ENCODE data around the gene DYNLT1.
A peak's percentile ranks its signal among the peaks of the same experiment; 100 is the strongest.
"Not testable (repeated sequence)": the region's sequence is repeated elsewhere in the genome, so short reads cannot be mapped to it uniquely, and the experiment has no call there.

DYNLT1 gene

DNA sequence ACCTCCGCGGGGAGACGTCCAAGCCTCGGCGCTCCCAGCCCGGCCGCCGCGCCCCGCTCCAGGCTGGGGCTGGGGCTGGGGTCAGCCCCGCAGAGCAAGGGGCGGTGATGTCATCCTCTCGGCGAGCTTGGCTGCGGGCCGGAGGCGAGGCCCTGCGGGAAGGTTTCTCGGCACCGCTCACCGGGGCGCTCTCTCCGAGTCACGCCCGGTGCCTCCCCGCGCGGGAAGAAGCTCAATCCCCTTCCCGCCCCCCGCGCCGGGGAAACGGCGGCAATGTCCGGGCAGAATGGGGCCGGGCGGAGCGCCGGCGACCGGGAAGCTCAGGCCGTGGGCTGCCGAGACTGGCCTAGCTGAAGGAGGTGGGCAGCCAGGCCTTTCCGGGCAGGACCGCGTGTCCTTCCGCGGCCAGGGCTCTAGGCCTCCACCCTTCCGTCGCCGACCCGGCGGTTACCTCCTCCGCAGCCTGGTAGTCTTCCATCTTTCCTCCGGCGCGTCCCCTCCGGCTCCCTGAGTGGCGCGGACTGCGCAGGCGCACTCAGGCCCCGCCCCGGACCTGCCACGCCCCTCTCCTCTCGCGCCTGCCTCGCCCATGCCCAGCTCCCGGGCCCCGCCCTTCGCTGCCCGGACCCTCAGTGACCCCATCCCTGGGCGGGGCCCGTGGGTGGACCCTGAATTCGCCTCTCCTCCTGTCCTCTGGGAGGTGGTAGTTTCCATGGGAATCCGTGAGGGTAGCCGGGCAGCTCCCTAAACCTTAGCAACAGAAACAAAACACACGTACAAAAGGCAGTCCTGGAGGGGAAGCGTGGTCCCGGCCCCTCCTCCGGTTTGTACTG is at the start of gene DYNLT1:
DYNLT1 (minus strand) TSS at position 513 of the 833 bp plus-strand sequence; CDS start at position 478, 35 bp downstream.
- DNase-seq (ENCODE audit: low read depth, low spot score), result peak; percentile 98

DNA sequence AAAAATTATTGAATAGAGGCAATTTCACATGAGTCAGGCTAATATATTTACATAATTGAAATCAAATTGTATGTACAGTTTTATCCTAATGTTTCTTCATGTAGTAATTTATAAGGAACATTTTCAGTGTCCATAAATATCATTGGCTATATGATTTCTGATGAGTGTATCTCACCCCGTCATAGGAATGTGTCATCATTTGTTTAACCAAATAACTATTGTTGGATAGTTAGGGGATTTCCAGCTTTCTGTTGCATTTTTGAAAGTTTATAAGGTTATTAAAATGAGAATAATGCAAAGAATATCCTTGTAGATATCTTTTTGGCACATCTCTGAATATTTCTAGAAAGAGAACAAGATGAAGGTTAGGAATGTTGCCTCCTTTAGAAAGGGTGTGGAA is 44.3 kb upstream of the DYNLT1 start:
- no peak for DNase-seq (ENCODE audit: low read depth, low spot score)

DNA sequence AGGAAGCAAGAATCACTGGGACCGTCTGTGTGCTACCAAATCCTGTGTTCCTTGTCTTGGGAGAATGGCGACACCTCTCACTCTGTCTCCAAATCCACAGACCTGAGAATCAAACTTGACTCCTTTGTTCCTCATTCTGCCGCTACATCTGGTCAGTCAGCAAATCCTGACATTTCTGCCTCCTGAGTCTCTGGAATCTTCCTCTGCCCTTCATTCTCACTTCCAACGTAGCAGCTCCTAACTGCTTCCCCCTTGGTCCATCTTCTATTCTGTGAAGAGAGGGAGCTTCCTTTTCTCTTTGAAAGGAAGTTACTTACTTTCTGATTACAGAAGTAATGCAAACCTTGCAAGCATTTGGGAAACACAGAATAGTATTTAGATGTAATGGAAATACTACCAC is 43.0 kb upstream of the DYNLT1 start:
- no peak for DNase-seq (ENCODE audit: low read depth, low spot score)

DNA sequence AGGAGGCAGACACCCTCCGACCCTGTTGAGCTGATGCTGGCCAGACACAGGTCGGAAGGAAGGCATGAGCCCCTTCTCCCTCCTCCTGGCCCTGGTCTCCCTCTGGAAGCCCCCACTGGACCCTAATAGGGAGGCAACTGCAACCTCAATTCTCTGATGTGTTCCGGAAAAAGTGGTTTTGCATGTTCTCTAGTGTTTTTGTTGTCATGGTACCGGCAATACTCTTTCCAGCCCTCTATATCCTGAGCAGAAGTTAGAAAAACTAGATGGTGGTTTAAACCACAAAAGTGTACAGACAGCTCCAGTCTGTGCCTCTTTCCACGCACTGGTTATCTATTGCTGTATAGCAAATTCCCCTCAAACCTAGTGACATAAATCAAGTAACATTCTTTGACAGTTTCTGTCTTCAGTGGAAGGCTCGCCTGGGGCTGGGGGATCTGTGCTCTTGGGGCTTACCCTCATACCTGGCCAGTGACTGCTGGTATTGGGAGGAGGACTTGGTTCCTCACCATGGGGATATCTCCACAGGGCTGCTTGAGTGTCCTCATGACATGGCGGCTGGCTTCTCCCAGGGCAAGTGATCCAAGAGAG is 42.3 kb upstream of the DYNLT1 start:
- DNase-seq (ENCODE audit: low read depth, low spot score), result no peak

DNA sequence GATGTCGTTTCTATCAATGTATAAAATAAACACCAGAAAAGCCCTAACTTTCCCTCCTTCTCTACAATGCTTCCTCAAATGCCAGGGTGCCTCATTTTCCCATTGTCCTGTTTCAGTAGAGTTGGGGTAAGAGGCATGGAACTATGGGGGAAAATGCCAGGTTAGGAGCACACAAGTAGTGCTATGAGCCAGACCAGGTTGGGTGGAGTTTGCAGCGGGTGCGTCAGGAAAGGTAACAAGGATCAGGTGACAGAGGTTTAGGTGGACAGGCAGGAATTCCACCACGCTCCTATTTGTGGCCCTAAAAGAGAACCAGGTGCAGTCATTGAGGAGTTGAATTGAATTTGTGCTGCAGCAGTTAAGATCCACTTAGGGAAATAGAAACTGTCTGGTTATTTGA is 41.8 kb upstream of the DYNLT1 start:
- no peak for DNase-seq (ENCODE audit: low read depth, low spot score)

DNA sequence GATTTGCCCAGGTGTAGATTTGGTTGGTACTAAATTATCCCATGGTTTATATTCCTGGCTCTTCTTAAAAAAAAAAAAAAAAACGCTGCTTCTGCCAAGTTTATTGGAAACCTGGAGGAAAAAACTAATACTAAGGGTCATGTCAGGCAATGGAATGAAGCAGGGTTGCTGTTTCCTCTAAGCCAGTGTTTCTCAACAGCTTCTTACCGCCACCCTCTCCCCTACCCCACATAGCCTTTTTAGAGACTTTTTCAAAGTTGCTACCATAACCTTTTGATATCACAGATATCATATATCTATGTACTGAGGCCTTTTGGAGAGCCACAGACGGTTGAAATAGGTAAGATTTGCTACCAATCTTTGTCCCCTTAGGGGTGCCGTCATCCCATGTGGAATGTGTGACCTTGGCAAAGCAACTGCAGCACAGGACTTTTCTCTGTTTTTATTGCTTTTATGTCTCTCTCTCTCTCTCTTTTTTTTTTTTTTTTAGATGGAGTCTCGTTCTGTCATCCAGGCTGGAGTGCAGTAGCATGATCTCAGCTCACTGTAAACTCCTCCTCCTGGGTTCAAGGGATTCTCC is 40.3 kb upstream of the DYNLT1 start:
- no peak for DNase-seq (ENCODE audit: low read depth, low spot score)

DNA sequence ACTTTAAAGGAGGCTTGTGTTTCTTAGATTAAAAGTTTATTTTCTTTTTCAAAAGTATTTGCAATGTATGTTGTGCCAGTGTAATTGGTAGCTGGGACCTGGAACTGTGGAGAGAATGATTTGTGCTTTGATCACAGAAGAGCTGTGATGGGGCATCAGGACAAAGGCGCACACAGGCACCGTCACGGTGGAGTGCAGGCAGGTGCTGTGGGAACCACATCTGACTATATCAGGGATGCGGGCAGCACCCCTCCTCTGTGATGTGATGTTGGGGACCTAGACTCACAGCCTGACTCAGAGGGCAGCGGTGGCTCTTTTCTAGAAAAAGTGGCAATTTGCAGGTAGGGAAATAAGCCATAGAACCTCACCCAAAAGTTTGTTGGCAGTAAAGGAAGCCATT is 39.8 kb upstream of the DYNLT1 start:
- no peak for DNase-seq (ENCODE audit: low read depth, low spot score)

DNA sequence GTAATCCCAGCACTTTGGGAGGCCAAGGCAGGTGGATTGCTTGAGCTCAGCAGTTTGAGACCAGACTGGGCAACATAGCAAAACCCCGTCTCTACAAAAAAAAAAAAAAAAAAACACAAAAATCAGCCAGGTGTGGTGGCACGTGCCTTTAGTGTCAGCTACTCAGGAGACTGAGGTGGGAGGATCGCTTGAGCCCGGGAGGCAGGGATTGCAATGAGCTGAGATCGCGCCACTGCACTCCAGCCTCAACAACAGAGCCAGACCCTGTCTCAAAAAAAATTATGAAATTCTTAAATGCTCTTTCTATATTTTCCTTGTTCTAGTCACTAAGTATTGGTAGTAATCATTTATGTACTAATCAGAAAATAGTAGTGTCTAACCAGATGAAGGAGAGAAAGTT is 35.9 kb upstream of the DYNLT1 start:
- no peak for DNase-seq (ENCODE audit: low read depth, low spot score)

DNA sequence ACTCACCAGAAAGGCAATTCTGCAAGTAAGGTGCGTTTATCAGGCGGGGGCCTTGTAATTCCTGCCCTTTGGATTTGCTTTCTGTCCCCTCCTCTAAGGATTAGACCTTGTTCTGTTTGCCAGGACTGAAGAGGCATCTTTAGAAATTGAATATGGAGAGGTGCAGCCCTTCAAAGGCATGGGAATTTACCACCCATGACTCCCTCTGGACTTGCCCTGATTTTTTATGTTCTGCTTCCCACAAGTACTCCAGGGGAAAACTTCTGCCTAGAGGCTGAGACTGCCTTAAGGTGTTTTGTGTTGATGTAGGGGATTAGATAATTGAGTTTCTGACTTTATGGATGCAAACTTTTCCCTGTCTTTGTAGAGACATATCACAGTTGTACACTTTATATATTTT is 35.5 kb upstream of the DYNLT1 start:
- DNase-seq (ENCODE audit: low read depth, low spot score), result no peak

DNA sequence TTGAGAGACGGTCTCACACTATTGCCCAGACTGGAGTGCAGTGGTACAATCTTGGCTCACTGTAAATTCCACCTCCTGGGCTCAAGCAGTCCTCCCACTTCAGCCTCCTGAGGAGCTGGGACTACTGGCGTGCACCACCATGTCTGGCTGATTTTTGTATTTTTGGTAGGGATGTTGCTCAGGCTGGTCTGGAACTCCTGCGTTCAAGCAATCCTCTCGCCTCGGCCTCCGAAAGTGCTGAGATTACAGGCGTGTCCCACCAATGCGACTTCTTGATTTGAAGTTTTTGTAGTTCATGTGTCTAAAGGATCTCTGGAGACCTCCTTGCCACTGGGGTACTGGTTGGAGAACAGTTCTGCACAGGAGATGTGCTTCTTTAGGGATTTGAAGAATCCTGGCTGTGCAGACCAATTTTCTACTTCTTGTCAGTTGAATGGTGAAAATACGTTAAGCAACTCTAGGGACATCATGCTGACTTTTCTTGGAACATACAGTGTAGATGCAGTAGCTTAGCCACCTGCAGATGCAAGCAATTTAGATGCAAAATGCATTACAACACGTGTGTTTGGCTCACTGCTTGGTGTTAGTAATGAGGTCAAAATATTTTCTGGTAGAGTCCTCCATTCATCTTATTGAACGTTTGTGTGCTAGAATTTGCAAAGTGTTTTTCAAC is 33.5 kb upstream of the DYNLT1 start:
- no peak for DNase-seq (ENCODE audit: low read depth, low spot score)

DNA sequence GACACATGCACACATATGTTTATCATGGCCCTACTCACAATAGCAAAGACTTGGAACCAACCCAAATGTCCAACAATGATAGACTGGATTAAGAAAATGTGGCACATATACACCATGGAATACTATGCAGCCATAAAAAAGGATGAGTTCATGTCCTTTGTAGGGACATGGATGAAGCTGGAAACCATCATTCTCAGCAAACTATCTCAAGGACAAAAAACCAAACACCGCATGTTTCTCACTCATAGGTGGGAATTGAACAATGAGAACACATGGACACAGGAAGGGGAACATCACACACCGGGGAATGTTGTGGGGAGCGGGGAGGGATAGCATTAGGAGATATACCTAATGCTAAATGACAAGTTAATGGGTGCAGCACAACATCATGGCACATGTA is 32.6 kb upstream of the DYNLT1 start:
- DNase-seq (ENCODE audit: low read depth, low spot score), result not testable (repeated sequence)

DNA sequence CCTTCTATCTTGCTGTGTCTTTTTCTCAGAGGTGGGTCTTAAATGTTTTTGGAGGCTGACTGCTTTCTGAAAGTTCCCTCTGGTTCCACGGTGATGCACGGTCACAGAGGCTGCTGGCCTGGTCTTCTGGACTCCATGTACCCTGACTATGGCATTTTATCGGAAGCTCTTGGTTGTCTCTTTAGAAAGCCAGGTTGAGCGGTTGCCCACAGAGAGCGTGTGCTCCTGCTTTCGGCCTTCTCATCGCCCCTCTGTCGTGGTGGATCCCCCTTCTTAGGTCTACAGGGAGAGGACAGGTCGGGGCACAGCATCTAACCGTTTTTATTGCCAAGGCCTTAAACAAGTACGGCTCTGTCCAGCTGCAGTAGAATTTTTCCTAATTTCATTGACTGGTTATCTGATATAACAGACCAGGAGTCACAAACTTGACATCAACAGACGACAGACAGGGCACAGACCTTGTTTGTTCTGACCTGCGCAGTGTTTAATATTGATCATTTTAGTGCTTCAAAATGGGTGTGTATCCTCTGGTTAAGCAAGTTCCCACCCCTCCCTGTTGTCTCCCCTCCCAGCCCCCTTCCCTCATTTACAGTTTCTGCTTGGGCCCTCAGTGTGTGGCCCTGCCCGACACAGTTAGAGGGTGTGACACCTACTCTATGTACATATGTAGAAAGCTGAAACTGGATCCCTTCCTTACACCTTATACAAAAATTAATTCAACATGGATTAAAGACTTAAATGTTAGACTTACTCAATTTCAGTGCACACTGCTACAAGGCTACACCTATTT is 30.0 kb upstream of the DYNLT1 start:
- no peak for DNase-seq (ENCODE audit: low read depth, low spot score)

DNA sequence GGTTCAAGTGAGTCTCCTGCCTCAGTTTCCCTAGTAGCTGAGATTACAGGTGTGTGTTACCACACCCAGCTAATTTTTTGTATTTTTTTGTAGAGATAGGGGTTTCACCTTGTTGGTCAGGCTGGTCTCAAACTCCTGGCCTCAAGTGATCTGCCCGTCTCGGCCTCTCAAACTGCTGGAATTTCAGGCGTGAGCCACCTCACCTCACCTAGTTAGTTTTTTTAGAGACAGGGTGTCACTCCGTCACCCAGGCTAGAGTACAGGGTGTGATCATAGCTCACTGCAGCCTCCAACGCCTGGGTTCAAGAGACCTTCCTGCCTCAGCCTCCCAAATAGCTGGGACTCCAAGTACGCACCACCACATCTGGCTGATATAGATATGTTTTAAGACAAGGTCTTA is 28.2 kb upstream of the DYNLT1 start:
- no peak for DNase-seq (ENCODE audit: low read depth, low spot score)

DNA sequence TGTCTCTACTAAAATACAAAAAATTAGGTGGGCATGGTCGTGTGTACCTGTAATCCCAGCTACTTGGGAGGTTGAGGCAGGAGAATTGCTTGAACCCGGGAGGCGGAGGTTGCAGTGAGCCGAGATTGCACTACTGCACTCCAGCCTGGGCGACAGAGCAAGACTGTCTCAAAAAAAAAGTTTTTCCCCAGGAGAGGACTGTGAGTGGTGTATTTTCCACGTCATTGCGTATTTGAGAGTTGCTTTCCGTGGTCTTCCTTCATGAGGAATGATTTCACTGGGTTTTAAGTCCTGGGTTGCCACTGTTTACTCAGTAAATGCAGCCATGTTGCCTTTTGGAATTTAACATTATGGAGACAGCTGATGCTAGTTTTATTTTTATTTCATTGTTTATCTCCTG is 27.6 kb upstream of the DYNLT1 start:
- not testable (repeated sequence) for DNase-seq (ENCODE audit: low read depth, low spot score)

DNA sequence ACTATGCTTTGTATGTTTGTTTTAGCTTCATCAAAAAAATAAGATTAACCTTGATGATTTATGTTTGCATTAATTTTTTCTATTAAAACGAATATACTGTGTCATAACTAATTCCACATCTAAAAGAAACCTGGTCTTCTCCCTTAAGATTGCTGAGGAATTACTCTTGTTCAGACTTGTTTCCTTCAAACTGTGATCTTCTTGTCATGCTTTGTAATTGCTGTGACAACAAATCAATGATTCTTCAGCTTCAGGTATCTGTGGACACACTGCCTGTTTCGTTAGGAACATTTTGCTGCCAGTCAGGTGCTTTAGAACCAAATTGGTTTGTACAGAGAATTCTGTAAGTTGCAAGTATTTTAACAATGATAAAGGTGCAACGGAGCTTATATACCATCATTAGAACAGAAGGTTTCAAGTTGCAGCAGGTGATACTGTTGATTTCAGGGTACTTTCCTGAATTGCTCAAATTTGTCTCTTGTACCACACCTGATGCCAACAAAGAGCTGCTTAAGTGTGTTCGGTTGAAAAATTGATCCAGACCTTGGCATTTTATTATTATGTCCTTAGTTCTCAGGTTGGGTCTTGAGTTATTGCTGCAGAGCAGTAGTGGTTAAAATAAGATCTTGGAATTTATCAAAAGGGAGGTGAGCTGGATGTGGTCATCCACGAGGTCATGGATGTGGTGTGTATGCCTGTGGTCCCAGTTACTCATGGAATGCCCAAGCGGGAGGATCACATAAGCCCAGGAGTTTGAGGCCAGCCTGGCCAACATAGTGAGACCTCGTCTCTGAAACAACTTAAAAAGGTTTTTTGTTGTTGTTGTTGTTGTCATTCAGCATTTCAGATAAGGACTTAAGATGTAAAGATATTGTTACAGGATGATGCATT is 24.8 kb upstream of the DYNLT1 start:
- DNase-seq (ENCODE audit: low read depth, low spot score), result peak; percentile 50

DNA sequence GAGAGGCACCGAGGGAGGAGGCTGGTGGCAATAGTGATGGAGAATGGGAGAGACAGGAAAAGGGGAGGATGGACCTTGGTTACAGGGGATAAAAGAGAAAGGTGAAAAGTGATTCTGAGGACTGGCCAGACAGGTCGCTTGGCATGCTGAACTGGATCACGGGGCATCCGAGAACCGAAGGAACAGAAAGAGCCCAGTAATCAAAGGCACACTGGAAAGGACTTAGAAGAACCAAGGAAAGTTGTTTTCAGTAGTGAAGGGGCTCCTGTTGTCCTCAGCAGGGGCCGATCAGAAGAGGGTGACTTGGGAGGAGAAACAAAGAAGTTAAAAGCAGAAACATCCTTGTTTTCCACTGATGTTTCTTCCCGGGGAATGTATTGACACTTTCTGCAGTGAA is 24.2 kb upstream of the DYNLT1 start:
- no peak for DNase-seq (ENCODE audit: low read depth, low spot score)

DNA sequence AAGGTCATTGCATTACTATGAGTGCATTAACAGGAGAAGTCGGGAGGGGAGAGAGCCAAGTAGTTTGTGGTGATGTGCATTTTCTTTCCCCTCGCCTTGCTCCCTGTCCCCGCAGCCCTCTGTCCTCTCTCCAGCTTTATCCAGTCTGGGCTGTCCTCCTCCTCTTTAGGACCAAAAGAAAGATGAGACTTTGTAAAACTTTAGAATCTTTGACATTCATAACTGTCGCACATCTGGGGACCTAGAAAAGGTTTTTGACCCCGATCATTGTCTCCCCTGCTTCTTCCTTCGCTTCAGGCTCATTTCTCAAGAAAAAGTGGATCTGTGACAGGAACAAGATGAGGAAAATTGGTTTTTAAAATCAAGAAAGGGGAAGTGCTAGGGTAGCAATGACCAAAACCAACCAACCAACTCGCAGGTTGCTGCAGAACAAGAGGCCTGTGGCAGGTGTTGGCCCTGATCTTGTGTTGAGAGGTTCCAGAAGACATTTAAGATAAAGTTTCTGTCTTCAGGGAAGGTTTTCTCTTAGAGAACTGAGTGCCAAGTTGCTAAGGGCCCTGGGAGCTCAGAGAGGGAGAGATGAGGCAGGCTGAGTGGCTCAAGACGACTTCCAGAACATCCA is 22.9 kb upstream of the DYNLT1 start:
- DNase-seq (ENCODE audit: low read depth, low spot score), result no peak

DNA sequence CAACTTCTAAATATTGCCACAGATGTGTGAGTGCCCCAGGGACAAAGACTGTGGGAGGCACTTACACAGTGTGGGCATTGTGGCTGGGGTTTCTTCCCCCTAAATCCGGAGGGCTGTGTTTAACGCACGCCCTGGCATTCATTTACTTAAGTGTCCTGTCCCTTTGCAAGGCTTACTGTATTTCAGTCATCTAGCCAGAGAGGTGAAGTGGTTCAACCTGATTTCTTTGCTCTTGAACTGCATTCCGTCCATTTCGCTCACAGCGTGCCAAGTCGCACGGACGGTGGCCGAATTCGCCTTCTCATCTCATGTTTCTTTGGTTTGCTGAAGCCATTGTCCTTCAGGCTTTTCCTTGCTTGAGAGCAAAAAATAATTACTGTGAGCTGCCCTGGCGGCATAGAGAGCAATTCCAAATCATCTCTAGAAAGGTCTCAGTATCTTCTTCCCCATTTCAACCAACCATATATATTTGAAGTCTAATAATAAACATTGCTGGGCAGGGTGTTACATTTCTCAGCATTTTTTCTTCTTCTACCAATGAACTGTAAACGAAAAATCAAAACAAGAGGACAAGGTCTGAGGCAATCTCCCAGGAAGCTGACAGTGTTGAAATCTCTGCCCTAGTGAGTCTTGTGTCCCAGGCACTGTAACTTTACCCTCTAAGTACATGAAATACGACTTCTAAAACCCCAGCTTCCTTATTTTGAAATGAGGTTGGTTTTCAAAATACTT is 22.3 kb upstream of the DYNLT1 start:
- DNase-seq (ENCODE audit: low read depth, low spot score), result no peak

DNA sequence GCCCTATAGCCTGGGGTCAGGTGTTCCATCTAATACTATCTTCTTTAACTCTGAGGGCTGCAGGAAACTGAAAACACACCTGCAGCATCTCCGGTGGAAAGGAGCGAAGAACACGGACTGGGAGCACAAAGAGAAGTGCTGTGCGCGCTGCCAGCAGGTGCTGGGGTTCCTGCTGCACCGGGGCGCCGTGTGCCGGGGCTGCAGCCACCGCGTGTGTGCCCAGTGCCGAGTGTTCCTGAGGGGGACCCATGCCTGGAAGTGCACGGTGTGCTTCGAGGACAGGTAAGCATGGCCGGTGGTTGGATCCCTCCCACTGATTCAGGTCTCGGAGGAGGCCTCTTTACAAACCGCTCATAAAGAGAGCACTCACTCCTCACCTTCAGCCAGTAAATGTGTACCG is 20.8 kb upstream of the DYNLT1 start:
- no peak for DNase-seq (ENCODE audit: low read depth, low spot score)

Measured in astrocyte of the hippocampus (primary cell).